GM18505 (cell line): ENCODE results near the gene MIPEP.

ENCODE experiments used
- ATAC-seq: cut with Tn5 transposase; IDR thresholded peaks from one replicate; pipeline ENCODE4 v1.9.1; 2021; ENCODE audit not compliant: unreplicated experiment
- POLR2A ChIP-seq: IDR thresholded peaks from 4 replicates; pipeline ENCODE4 v1.6.1; 2011; ENCODE audit warnings: borderline replicate concordance; ENCODE audit not compliant: insufficient read depth, insufficient read length; ENCODE audit errors: extremely low read depth

The MIPEP gene

DNA sequence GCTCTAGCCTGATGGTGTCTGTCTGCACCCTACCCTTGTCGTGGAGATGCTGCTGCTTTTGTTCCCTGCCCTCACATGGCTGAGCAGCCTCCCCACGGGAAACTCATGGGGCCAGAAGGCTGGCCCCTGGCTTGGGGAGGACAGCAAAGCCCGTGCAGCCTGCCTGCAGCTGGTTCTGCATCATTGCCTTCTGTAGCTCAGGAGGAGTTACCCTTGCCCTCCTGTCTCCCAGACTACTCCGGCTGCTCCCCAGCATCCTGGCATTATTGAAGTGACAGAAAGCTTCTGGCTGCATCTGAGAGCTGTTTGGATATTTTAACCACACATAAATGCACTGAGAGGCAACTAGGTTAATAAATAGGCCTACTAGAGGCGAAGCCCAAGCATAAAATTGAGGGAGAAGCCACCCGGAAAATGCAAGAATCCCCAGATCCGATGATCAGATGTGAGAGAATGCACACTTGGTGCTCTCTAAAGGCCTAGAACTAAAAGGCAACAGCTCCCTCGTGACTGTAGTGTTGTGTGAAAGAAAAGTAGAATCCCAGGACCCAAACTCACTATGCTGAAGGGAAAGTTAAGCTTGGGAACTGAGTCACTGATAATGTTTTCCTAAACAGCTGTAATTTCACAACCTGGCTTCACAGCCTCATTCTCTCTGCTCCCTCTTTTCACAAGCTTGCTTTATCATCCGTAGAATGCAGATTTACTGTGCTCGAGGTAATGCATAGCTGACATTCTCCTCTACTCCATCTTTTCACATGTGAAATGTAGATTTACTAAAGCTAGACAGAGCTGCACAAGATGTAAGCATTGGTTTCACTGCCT is 208.1 kb downstream of the MIPEP start:
- no peak for TF ChIP-seq POLR2A

More for the DNA sequence above, 208.1 kb downstream of the MIPEP start:
- ATAC-seq = no peak
